Gastrocnemius medialis (tissue), 4 donors: ENCODE data around the gene IFT27.

Experiments
- POLR2A ChIP-seq, 2 donors: fragments of 450-650 bp; IDR thresholded peaks; one replicate each; pipeline ENCODE4 v1.6.1; 2017; ENCODE audit warnings: antibody characterized with exemption in 2 of 2, mild to moderate bottlenecking in 2 of 2, moderate library complexity in 2 of 2
- TF ChIP-seq, protein P1 (sequence below), 5 experiments: fragments of 450-650 bp in 3 of 5; fragments of 200-600 bp in 2 of 5; sonication (generic) in 2 of 5; IDR thresholded peaks in 4 of 5; conservative IDR thresholded peaks in 1 of 5; 1 replicate in 4 of 5; 2 replicates in 1 of 5; pipeline ENCODE4 v1.5.1; 2016 to 2019; ENCODE audit warnings: antibody characterized with exemption in 5 of 5, mild to moderate bottlenecking in 3 of 5, moderate library complexity in 3 of 5

DNA sequence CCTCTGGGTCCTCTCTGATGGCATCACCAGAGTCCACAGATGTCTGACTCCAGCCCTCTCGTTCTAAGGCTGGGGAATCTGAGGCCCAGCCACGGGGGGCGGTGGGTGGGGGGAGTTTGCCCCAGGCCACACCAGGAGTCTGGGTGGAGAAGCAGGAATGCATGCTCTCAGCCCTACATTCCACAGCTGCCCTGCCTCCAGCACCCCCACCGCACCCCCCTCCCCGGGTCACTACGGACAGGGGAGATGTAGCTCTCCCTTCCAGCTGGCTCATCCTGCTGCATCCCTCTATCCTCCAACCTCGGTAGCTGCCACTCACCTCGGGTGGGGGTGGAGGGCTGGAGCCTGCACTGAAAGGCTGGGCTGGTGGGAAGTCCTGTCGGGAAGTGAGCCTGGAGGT, 43.2 kb upstream of the IFT27 start:
- TF ChIP-seq, protein P1, sequence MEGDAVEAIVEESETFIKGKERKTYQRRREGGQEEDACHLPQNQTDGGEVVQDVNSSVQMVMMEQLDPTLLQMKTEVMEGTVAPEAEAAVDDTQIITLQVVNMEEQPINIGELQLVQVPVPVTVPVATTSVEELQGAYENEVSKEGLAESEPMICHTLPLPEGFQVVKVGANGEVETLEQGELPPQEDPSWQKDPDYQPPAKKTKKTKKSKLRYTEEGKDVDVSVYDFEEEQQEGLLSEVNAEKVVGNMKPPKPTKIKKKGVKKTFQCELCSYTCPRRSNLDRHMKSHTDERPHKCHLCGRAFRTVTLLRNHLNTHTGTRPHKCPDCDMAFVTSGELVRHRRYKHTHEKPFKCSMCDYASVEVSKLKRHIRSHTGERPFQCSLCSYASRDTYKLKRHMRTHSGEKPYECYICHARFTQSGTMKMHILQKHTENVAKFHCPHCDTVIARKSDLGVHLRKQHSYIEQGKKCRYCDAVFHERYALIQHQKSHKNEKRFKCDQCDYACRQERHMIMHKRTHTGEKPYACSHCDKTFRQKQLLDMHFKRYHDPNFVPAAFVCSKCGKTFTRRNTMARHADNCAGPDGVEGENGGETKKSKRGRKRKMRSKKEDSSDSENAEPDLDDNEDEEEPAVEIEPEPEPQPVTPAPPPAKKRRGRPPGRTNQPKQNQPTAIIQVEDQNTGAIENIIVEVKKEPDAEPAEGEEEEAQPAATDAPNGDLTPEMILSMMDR (IDR thresholded peaks at IDR 0.05 in 4 of 5, conservative IDR thresholded peaks at IDR 0.05 in 1 of 5): no peak
- TF ChIP-seq POLR2A (IDR thresholded peaks at IDR 0.05): no peak
